ENCODE measurements around the gene DUSP10. TPM values are rescaled to one million over a fixed set of nuclear protein-coding genes. Genes with fewer than 3 reads are reported as not detected.

The DUSP10 gene
- polyA plus RNA-seq, 3 donors, result 10.4 to 41.1 (median 12.7) TPM

- Mint-ChIP-seq H3K27me3 (ENCODE audit: low read depth in 3 of 3) (peaks cover 0 to 2% (median 2%) of the 10 kb centered on the region in 3 donors), H3K4me1 (peaks cover 3% of the 10 kb centered on the region), H3K27ac (no peak overlapping the region), H3K4me3 (no peak overlapping the region), H3K9me3 (peaks cover 0 to 1% (median 0%) of the 10 kb centered on the region in 7 donors), H3K36me3 (no peaks in the 10 kb centered on the region)
- no peaks in the 10 kb centered on the region for H3K36me3 ChIP-seq (replicated peaks in 1 of 2; ENCODE audit: control insufficient read depth in 1 of 2, insufficient read depth in 2 of 2, low read length in 2 of 2)
- no peak for DNase-seq
- peak overlapping the region; percentile 5 for H2AFZ ChIP-seq (ENCODE audit: insufficient read depth, low read depth, low read length, poor library complexity, severe bottlenecking)
- intact Hi-C loops (cut with micrococcal nuclease), result no loop called here
- no peak overlapping the region for H3K27ac ChIP-seq (ENCODE audit: low read depth in 1 of 2, low read length in 2 of 2)
- no peaks in the 10 kb centered on the region for H3K79me2 ChIP-seq (ENCODE audit: insufficient read depth, low read length)
- H3K9me3 ChIP-seq (replicated peaks in 1 of 2; ENCODE audit: control insufficient read depth in 1 of 2, insufficient read depth in 1 of 2, low read length in 2 of 2), result no peaks in the 10 kb centered on the region
- no peak for TF ChIP-seq CTCF (IDR thresholded peaks at IDR 0.05)
- no peak overlapping the region for H3K4me3 ChIP-seq (replicated peaks in 1 of 3; ENCODE audit: low read depth in 2 of 3, low read length in 3 of 3)
- no peak overlapping the region for H3K9ac ChIP-seq (ENCODE audit: insufficient read depth, low read length, poor library complexity, severe bottlenecking)
- no peaks in the 10 kb centered on the region for H3K4me1 ChIP-seq (ENCODE audit: control insufficient read depth in 1 of 2, insufficient read depth in 2 of 2, low read length in 2 of 2)
- WGBS (ENCODE audit: insufficient coverage), result no CpG with 5 or more reads among the region's 4 CpGs
- H3K4me2 ChIP-seq (replicated peaks; ENCODE audit: extremely low read depth, low read length, poor library complexity, severe bottlenecking), result no peak overlapping the region
- H3K27me3 ChIP-seq (ENCODE audit: control insufficient read depth in 2 of 2, insufficient read depth in 2 of 2, low read length in 2 of 2), result no peaks in the 10 kb centered on the region
- no peaks in the 10 kb centered on the region for H4K20me1 ChIP-seq (ENCODE audit: insufficient read depth, low read length)
Observed at GRCh38 chr1:221761354-221762002, 19.6 kb upstream of the DUSP10 start.

GRCh38 chr1:221760911-221761310 is 19.0 kb upstream of the DUSP10 start:
- DNase-seq, result no peak
- intact Hi-C loops (cut with micrococcal nuclease), result no loop called here

More at GRCh38 chr1:221760911-221761310, 19.0 kb upstream of the DUSP10 start:
- H3K4me3 Mint-ChIP-seq, result no peak overlapping the region
- Histone ChIP-seq H4K20me1 (ENCODE audit: insufficient read depth, low read length) (no peaks in the 10 kb centered on the region), H3K9me3 (replicated peaks in 1 of 2; ENCODE audit: control insufficient read depth in 1 of 2, insufficient read depth in 1 of 2, low read length in 2 of 2) (no peaks in the 10 kb centered on the region), H3K27me3 (ENCODE audit: control insufficient read depth in 2 of 2, insufficient read depth in 2 of 2, low read length in 2 of 2) (no peaks in the 10 kb centered on the region), H3K4me1 (ENCODE audit: control insufficient read depth in 1 of 2, insufficient read depth in 2 of 2, low read length in 2 of 2) (no peaks in the 10 kb centered on the region), H3K27ac (ENCODE audit: low read depth in 1 of 2, low read length in 2 of 2) (no peak overlapping the region), H3K4me3 (replicated peaks in 1 of 3; ENCODE audit: low read depth in 2 of 3, low read length in 3 of 3) (no peak overlapping the region), H3K36me3 (replicated peaks in 1 of 2; ENCODE audit: control insufficient read depth in 1 of 2, insufficient read depth in 2 of 2, low read length in 2 of 2) (no peaks in the 10 kb centered on the region), H3K9ac (ENCODE audit: insufficient read depth, low read length, poor library complexity, severe bottlenecking) (no peak overlapping the region), H3K4me2 (replicated peaks; ENCODE audit: extremely low read depth, low read length, poor library complexity, severe bottlenecking) (no peak overlapping the region), H2AFZ (ENCODE audit: insufficient read depth, low read depth, low read length, poor library complexity, severe bottlenecking) (no peak overlapping the region), H3K79me2 (ENCODE audit: insufficient read depth, low read length) (no peaks in the 10 kb centered on the region)
- no peaks in the 10 kb centered on the region for H3K36me3 Mint-ChIP-seq
- no peak for TF ChIP-seq CTCF (IDR thresholded peaks at IDR 0.05)
- H3K4me1 Mint-ChIP-seq, result no peaks in the 10 kb centered on the region
- no peak overlapping the region for H3K27ac Mint-ChIP-seq
- no CpG with 5 or more reads among the region's 3 CpGs for WGBS (ENCODE audit: insufficient coverage)
- peaks cover 0 to 1% (median 0%) of the 10 kb centered on the region in 7 donors for H3K9me3 Mint-ChIP-seq
- peaks cover 0 to 2% (median 2%) of the 10 kb centered on the region in 3 donors for H3K27me3 Mint-ChIP-seq (ENCODE audit: low read depth in 3 of 3)
